ENCODE measurements around the gene MLLT6.

DNA sequence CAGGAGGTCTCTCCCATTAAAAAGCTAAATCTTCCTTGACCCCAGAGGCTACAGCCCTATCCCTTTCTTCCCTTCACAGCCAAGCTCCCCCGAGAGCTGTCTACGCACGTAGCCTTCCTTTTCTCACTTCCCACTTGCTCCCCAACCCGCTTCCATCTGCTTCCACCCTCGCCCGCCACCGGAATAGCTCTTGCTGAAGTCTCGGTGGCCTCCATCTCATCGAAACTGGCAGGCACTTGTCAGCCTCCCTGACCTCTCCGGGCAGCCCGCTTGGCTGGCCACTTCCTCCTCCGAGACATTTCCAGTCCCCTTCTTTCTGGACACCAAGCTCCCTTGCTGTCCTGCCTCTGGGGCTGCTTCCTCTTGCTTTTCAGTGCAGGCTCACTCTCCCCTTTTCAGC is 19.6 kb upstream of the MLLT6 start:
- TF ChIP-seq, protein P1, sequence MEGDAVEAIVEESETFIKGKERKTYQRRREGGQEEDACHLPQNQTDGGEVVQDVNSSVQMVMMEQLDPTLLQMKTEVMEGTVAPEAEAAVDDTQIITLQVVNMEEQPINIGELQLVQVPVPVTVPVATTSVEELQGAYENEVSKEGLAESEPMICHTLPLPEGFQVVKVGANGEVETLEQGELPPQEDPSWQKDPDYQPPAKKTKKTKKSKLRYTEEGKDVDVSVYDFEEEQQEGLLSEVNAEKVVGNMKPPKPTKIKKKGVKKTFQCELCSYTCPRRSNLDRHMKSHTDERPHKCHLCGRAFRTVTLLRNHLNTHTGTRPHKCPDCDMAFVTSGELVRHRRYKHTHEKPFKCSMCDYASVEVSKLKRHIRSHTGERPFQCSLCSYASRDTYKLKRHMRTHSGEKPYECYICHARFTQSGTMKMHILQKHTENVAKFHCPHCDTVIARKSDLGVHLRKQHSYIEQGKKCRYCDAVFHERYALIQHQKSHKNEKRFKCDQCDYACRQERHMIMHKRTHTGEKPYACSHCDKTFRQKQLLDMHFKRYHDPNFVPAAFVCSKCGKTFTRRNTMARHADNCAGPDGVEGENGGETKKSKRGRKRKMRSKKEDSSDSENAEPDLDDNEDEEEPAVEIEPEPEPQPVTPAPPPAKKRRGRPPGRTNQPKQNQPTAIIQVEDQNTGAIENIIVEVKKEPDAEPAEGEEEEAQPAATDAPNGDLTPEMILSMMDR (IDR thresholded peaks at IDR 0.05; ENCODE audit: insufficient read depth, low read length, poor library complexity, severe bottlenecking): no peak
- no peak for TF ChIP-seq EZH2phosphoT487 (conservative IDR thresholded peaks at IDR 0.05; ENCODE audit: low read length)

All from SU-DHL-6 (cell line).